HCT116 (cell line): ENCODE results near the gene QKI. TPM values are rescaled to one million over a fixed set of nuclear protein-coding genes. Genes with fewer than 3 reads are reported as not detected.

Experiments used
- ATAC-seq: fragments of 200-7000 bp; cut with Tn5 transposase; 2 replicates; pipeline ENCODE4 v1.9.1; 2020; ENCODE audit warnings: mild to moderate bottlenecking, moderate library complexity
- BruUV-seq: library from RNA; stranded (reverse); fragments of 400-500 nt; replicated peaks from 2 replicates; lab custom pipeline; 2021; lab: Mats Ljungman, UMichigan
- CTCF ChIA-PET: fragments of 300-600 bp; sonication (Branson Sonifier 250); formaldehyde crosslinking; loops from one replicate; lab custom pipeline; 2021; ENCODE audit warnings: antibody characterized with exemption; lab: Charles Lee
- POLR2A ChIA-PET: fragments of 300-600, 350-600 bp; sonication (Branson Sonifier 250); formaldehyde crosslinking; loops from one replicate; lab custom pipeline; 2021; ENCODE audit warnings: antibody characterized with exemption; lab: Charles Lee
- RAD21 ChIA-PET, 2 experiments: fragments of 300-600 bp; sonication (Branson Sonifier 250); formaldehyde crosslinking; loops; one replicate each; lab custom pipeline; 2023; ENCODE audit warnings: low total read pairs in 2 of 2; ENCODE audit not compliant: uncharacterized antibody in 2 of 2, unreplicated experiment in 2 of 2, low non-redundant PET in 1 of 2; lab: Charles Lee
- DNase-seq: peaks from one replicate; pipeline ENCODE4 v3.0.0-alpha.2; 2010; ENCODE audit warnings: low read depth, low spot score
- H2AFZ ChIP-seq: fragments of 200-600 bp; shearing (Covaris generic), sonication (generic); 2 replicates; pipeline ENCODE4 v1.6.1; 2017; ENCODE audit warnings: low read depth, mixed run types, mixed read lengths, antibody characterized with exemption, low read length; ENCODE audit not compliant: poor library complexity, severe bottlenecking
- H3K27ac ChIP-seq: 2 replicates; pipeline ENCODE4 v1.5.1; 2012; ENCODE audit warnings: low read depth, low read length
- H3K27me3 ChIP-seq: fragments of 200-600 bp; sonication (generic); 2 replicates; pipeline ENCODE4 v1.6.1; 2016; ENCODE audit warnings: mixed run types, low read length, mixed read lengths; ENCODE audit not compliant: insufficient read depth
- H3K36me3 ChIP-seq, 2 experiments: fragments of 200-500 bp in 1 of 2; fragments of 200-600 bp in 1 of 2; sonication (Bioruptor generic) in 1 of 2; sonication (generic) in 1 of 2; 2 replicates each; pipeline versions ENCODE4 v1.5.1 to v1.6.1; 2014 to 2016; ENCODE audit warnings: low read length in 2 of 2, inconsistent platforms in 1 of 2, mixed read lengths in 1 of 2, mixed run types in 1 of 2; ENCODE audit not compliant: insufficient read depth in 2 of 2, control insufficient read depth in 1 of 2
- H3K4me1 ChIP-seq, 2 experiments: fragments of 200-600 bp in 1 of 2; sonication (generic) in 1 of 2; 2 replicates each; pipeline versions ENCODE4 v1.5.1 to v1.6.1; 2012 to 2017; ENCODE audit warnings: low read length in 2 of 2, inconsistent platforms in 1 of 2, mild to moderate bottlenecking in 1 of 2, mixed read lengths in 1 of 2, mixed run types in 1 of 2, moderate library complexity in 1 of 2; ENCODE audit not compliant: insufficient read depth in 2 of 2, control insufficient read depth in 1 of 2
- H3K4me2 ChIP-seq: fragments of 200-600 bp; sonication (generic); 2 replicates; pipeline ENCODE4 v1.6.1; 2017; ENCODE audit warnings: mixed run types, low read length, mixed read lengths
- H3K4me3 ChIP-seq, 2 experiments: fragments of 200-600 bp in 1 of 2; sonication (generic) in 1 of 2; replicated peaks in 1 of 2; 2 replicates each; pipeline ENCODE4 v1.5.1; 2011 to 2016; ENCODE audit warnings: low read length in 2 of 2, control low read depth in 1 of 2, low read depth in 1 of 2, mild to moderate bottlenecking in 1 of 2, mixed read lengths in 1 of 2, mixed run types in 1 of 2
- H3K79me2 ChIP-seq: fragments of 200-600 bp; sonication (generic); 2 replicates; pipeline ENCODE4 v1.6.1; 2017; ENCODE audit warnings: mild to moderate bottlenecking, mixed run types, low read length, moderate library complexity, mixed read lengths; ENCODE audit not compliant: insufficient read depth
- H3K9ac ChIP-seq: fragments of 200-600 bp; sonication (generic); 2 replicates; pipeline ENCODE4 v1.6.1; 2016; ENCODE audit warnings: low read length, mixed read lengths
- H3K9me2 ChIP-seq: fragments of 200-600 bp; sonication (generic), shearing (Covaris generic); 2 replicates; pipeline ENCODE4 v1.6.1; 2017; ENCODE audit warnings: mixed run types, mild to moderate bottlenecking, moderate library complexity; ENCODE audit not compliant: insufficient read depth
- H3K9me3 ChIP-seq, 2 experiments: fragments of 200-500 bp in 1 of 2; fragments of 200-600 bp in 1 of 2; sonication (Bioruptor generic) in 1 of 2; sonication (generic) in 1 of 2; 2 replicates each; pipeline ENCODE4 v1.6.1; 2014 to 2017; ENCODE audit warnings: low read length in 2 of 2, mixed read lengths in 2 of 2, inconsistent platforms in 1 of 2, low read depth in 1 of 2, mild to moderate bottlenecking in 1 of 2, mixed run types in 1 of 2, moderate library complexity in 1 of 2; ENCODE audit not compliant: control insufficient read depth in 1 of 2, insufficient read depth in 1 of 2
- H4K20me1 ChIP-seq: fragments of 200-600 bp; sonication (generic), shearing (Covaris generic); 2 replicates; pipeline ENCODE4 v1.6.1; 2017; ENCODE audit warnings: mixed run types, mild to moderate bottlenecking, moderate library complexity; ENCODE audit not compliant: insufficient read depth
- EZH2 ChIP-seq: fragments of 200-600 bp; sonication (generic); IDR thresholded peaks from 2 replicates; pipeline ENCODE4 v1.6.1; 2017; ENCODE audit warnings: antibody characterized with exemption, mixed run types
- EZH2phosphoT487 ChIP-seq: fragments of 200-600 bp; IDR thresholded peaks from 2 replicates; pipeline ENCODE4 v1.6.1; 2018; ENCODE audit warnings: antibody characterized with exemption, borderline replicate concordance
- POLR2AphosphoS5 ChIP-seq: IDR thresholded peaks from 2 replicates; pipeline ENCODE4 v1.6.1; 2011; ENCODE audit warnings: mild to moderate bottlenecking, low read depth, low read length, moderate library complexity
- SIN3A ChIP-seq: IDR thresholded peaks from 2 replicates; pipeline ENCODE4 v1.6.1; 2012; ENCODE audit warnings: low read depth
- TCF7L2 ChIP-seq: IDR thresholded peaks from 2 replicates; pipeline ENCODE4 v1.7.0; 2011; ENCODE audit warnings: borderline replicate concordance, inconsistent platforms; ENCODE audit not compliant: insufficient read depth, insufficient read length; ENCODE audit errors: extremely low read depth
- YY1 ChIP-seq: IDR thresholded peaks from 2 replicates; pipeline ENCODE4 v1.6.1; 2011; ENCODE audit warnings: low read length, low read depth, moderate library complexity, mild to moderate bottlenecking; ENCODE audit not compliant: insufficient replicate concordance; ENCODE audit errors: extremely low read depth
- ZFX ChIP-seq: fragments of 450-650 bp; IDR thresholded peaks from 2 replicates; pipeline ENCODE4 v1.6.1; 2017
- intact Hi-C: fragments of 100-400 bp; cut with micrococcal nuclease; formaldehyde crosslinking; loops from 2 replicates; pipeline ENCODE4 v1.10.0; 2022
- total RNA-seq: library from RNA; stranded (reverse); gene quantifications from one replicate; pipeline ENCODE4 v1.2.1, GENCODE V29; 2021; ENCODE audit not compliant: unreplicated experiment

The QKI gene
- total RNA-seq, 1 experiment from 2014 or later = 35.3 TPM

DNA sequence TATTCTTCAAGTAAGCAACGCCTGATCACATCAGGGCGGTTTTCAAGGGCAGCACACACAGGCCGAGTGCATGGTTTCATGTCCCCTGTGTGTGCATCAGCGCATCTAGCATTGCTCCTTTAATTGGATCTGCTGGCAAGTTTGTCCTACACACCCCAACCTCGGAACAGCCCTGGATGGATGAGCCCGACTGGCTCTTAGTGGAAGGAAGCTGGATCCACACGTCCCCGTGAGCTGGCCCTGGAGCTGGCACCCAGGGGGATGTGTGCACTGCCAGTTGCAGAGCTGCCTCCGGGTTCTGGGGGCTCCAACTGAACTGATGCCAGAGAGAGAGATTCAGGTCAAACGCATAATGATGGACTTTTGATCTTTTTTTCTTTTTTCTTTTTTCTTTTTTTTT is 39.2 kb upstream of the QKI start:
- no peak for DNase-seq
- H3K4me1 ChIP-seq = no peaks in the 10 kb centered on the region
- BruUV-seq = no TSS peak
- intact Hi-C loops = no loop called here
- no peak overlapping the region for H3K9ac ChIP-seq
- H3K9me3 ChIP-seq = no peaks in the 10 kb centered on the region
- H3K36me3 ChIP-seq = no peaks in the 10 kb centered on the region
- RAD21 ChIA-PET = no interaction called here
- H3K9me2 ChIP-seq = no peaks in the 10 kb centered on the region
- H3K4me3 ChIP-seq = no peak overlapping the region
- H3K79me2 ChIP-seq = no peaks in the 10 kb centered on the region
- no peaks in the 10 kb centered on the region for H4K20me1 ChIP-seq
- ATAC-seq = no peak
- no peak overlapping the region for H3K4me2 ChIP-seq
- H3K27ac ChIP-seq = no peak overlapping the region
- H2AFZ ChIP-seq = no peak overlapping the region
- TF ChIP-seq SIN3A = no peak
- TF ChIP-seq ZFX = no peak
- TF ChIP-seq EZH2phosphoT487 = no peak
- no peak for TF ChIP-seq EZH2
- no peak for TF ChIP-seq POLR2AphosphoS5
- no peaks in the 10 kb centered on the region for H3K27me3 ChIP-seq
- CTCF ChIA-PET = no interaction called here
- POLR2A ChIA-PET = no interaction called here

DNA sequence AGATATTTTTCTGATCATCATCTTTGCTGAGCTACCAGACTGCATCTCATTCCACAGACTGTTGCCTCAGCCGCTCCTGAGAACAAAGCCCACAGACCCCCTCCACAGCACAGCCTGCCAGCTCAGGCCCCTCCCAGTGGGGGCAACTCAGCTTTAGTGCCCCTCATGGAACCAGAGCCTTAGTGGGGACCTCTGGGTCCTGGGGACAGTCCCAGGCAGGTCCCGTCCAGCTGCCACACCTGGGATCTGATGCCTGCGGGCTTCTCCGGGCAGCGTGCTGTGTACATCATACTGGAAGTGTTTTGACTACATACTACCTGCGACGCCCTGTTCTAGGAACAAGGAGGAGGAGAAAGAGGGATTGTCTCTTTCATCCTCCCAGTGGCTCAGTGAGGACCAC is 38.3 kb upstream of the QKI start:
- Histone ChIP-seq H3K4me2 (no peak overlapping the region), H3K9me3 (no peaks in the 10 kb centered on the region), H4K20me1 (no peaks in the 10 kb centered on the region), H3K9me2 (no peaks in the 10 kb centered on the region), H3K79me2 (no peaks in the 10 kb centered on the region), H3K4me3 (no peak overlapping the region), H3K4me1 (no peaks in the 10 kb centered on the region), H3K9ac (no peak overlapping the region), H3K36me3 (no peaks in the 10 kb centered on the region), H3K27me3 (no peaks in the 10 kb centered on the region), H3K27ac (no peak overlapping the region), H2AFZ (no peak overlapping the region)
- BruUV-seq = no TSS peak
- TF ChIP-seq ZFX = no peak
- no peak for TF ChIP-seq TCF7L2
- no peak for TF ChIP-seq YY1
- ChIA-PET CTCF (no interaction called here), RAD21 (no interaction called here), POLR2A (no interaction called here)
- no peak for DNase-seq
- ATAC-seq = no peak
- intact Hi-C loops = no loop called here
